C1 segment of cervical spinal cord (tissue), 14 donors: Measurements from ENCODE around the gene DIPK2A.
A peak's percentile ranks its signal among the peaks of the same experiment; 100 is the strongest.

Experiments
- DNase-seq, 14 donors: peaks; one replicate each; lab custom pipeline; 2025; lab: John Stamatoyannopoulos, UW

The DIPK2A gene

DNA sequence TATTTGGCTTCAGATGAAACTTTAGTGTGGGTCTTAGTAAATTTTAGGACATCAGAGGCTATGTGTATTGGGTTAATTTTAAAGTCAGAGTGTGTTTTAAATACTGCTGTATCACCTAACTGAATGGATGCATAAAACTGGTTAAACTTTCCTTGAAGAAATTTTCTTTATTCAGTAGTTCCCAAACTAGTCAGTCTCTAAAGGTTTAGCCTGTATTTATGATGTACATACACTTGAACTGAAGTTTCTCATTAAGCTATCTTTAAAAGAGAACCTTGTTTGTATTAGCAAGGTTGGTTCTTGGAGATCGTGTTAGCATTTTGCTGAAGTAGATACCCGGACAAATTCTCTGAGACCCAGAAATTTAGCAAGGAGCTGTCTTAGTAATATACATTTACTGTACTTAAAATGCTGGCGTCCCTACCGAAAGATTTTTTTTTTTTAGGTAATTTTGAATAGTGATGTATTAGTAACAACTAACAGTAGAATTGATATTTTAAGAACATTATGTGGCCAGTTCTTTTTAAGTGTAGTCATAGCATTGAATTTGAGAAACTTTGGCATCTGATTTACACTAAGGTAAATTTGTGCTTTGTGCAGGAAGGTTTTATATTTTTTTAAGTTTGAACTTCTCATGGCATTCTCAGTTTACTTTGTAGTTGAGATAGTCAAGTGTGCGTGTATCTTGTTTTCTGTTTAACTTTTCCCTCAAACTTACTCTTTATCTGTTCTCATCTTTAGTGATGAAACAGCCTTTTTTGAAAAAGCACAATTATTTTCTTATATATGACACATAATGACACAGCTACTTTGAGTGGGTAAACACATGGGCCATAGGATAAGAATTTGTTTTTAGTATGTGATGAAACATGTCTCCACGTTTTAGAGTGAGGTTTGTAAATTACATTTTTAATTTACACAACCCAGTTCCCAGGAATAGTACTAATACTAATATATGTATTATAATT lies 2.9 kb downstream of the DIPK2A start:
- peak in 1 of 14 donors; percentile 38 for DNase-seq

DNA sequence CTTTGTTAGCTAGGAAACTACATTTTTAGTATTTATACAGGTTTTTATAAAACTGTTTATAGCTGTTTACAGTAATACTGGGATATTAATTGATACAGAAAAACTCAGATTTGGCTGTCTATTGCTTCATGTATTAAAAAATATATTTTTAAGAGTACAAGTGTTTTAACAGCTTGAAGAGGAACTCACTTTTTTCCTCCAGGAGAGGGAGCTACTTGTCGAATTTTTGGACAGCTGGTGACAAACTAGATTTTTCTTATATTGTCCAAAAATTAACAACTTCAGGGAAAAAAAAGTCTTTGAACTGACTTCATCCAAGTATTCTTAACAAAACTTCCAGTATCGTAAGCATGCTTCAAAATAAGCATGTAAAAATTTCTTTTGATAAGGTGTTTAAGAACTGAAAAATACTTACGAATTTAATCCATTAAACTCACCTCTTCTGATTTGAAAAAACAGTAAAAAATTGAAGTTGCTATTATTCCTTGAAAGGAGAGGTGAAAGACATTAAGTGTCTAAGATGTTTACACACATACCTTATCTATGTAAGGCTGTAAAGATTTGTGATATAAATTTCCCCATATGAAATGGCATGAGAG lies 4.0 kb downstream of the DIPK2A start:
- peak in 1 of 14 donors; percentile 66 for DNase-seq

DNA sequence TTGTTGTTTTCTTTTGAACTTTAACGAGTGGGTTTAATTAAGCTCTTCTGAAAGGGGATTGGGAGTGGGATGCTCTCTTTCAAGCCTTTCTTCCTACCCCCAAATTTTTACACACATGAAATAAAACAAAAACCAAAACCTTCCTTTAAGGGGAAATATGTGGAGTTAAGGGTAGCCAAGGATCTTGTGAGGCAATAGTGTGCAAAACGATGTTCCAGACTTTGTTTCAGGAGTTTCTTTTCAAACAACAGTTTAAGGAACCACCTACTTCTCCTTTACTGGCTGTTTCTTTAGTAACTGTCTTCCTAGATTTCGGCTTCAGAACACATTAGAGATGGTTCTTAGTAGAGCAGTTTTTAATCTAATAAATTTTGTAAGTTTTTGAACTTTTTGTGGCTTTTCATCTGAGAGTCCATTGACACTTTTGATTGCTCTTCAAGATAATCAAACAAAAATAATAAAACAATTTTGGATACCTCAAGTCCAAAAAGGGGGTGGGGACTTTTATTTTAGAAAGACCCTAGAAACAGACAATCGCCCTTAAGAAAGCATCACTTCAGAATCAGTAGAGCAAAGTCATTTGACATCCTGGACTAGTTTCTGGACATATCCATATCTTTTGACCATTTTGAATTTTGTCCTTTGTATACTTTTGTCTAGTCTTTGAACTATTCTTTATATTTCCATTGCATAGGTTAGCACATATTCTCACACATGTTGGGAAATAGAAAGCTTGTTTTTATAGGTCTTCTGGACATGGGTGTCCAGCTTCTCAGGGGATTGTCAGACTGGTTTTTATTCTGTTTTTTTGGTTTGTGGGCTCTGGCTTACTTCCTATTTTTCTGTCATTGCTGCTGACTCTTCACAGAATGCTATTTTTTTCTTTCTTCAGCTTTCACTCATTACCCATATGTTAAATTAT lies 6.0 kb downstream of the DIPK2A start:
- DNase-seq, result peak in 1 of 14 donors; percentile 56

DNA sequence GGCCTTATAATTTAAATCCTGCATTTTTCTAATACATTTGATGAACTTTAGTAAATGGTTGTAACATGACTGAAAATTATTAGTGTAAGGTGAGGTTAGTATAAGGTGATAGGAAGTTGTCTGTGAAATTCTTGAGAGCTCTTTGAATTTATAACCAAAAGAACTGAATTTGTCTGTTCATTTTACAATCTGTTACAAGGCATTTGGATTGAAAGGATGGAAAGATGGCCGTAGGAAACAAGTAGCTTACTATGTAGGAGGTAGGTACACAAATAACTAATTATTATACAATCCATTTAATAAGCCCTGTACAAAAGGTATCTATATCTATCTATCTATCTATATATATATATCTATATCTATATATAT lies 6.6 kb downstream of the DIPK2A start:
- peak in 1 of 14 donors; percentile 56 for DNase-seq

DNA sequence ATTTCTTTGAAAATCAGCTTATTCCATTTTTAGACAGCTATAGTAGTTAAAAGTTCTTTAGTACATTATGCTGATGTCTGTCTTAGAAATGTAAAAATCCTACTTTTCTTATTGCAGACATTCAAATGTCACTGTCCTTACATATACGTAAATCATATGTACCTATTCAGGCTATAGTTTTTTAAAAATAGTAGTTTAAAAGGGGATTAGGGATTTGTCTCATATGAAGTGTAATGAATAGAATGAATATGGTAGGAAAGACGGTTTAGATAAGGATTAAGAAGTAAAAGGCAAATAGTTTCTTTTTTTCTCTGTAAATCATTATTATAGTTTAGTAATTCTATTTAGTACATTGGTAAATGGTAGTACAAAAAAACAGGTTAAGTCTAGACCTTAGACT lies 7.4 kb downstream of the DIPK2A start:
- DNase-seq, result no peak

DNA sequence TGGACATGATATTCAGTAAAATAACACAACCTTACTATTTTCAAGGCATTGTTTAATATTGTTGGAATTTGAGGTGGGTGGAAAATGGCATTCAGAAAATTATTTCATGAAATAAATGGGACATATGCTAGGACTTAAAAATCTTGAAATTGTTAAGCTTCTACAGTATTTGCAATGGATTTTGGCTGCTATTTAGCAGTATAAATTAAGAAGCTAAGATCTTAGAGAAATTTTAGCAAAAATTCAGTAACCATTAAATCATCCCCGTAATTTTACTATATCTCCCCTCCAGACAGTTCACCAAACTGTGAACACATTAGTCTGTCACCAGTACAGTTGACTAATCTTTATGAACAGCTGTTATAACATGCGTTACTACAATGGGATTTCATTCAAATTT lies 8.2 kb downstream of the DIPK2A start:
- DNase-seq, result no peak

DNA sequence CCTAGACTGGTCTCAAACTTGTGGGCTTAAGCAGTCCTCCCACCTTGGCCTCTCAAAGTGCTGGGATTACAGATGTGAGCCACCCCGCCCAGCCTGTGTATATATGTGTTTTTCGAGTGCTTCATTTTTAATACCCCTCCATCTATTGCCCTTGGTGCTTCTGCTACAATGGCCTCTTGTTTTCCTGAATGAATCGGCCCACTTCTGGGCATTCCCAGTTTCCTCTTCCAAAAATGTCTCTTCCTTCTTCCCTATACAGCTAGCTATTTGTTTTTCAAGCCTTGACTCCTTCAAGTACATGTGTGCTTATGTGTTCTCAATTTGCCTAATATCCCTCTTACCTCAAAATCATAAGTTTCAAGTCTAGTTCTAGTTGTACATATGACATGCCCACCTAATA lies 16.7 kb downstream of the DIPK2A start:
- no peak for DNase-seq

DNA sequence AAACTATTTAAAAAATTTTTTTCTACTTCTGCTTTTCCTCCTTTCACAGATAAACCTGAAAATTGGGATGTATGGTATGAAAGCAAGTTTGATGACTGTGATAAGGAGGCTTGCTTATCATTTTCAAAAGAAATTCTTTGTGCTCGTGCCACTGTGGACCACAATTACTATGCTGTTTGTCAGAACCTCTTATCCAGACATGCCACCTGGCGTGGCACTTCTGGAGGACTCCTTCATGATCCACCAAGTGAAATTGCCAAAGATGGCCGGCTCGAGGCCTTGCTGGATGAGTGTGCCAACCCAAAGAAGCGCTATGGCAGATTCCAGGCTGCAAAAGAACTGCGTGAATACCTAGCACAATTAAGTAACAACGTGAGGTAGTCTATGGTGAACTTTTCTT lies 17.8 kb downstream of the DIPK2A start:
- DNase-seq, result no peak

DNA sequence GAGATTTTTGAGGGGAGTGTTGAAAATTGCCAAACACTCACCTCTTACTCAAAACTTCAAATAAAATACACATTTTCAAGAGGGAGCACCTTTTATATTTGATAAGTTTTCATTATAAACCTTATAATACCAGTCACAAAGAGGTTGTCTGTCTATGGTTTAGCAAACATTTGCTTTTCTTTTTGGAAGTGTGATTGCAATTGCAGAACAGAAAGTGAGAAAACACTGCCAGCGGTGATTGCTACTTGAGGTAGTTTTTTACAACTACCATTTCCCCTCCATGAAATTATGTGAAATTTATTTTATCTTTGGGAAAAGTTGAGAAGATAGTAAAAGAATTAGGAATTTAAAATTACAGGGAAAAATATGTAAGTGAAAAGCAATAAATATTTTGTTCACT lies 20.1 kb downstream of the DIPK2A start:
- no peak for DNase-seq

DNA sequence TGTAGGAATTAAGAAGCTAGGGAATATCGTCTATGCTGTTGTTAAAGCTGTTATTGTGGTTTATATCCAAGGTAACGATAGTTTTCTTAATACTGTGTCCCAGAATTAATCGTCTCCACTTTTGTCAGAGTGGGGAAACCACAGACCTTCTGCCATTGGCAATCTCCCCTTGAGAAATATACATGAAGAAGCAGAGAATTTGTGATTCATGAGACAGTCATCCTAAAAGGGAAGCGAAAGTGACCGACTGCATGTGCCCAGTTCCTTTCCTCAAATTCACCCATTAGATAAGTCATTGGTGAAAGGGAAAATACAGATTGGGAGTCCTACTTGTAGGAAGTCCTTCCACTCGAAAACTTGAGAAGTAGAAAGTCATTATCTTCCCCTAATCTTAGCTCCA lies 26.6 kb downstream of the DIPK2A start:
- peak in 1 of 14 donors; percentile 6 for DNase-seq

DNA sequence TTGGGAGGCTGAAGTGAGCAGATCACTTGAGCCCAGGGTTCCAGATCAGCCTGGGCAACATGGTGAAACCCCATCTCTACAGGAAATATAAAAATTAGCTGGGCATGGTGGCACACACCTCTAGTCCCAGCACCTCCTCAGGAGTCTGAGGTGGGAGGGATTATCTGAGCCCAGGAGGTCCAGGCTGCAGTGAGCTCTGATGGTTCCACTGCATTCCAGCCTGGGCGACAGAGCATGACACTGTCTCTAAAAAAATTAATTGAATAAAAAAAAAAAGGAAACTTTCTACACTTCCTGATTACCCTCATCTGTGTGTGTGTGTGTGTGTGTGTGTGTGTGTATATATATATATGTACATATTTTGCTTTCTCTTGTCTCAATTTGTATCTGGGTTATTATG lies 31.4 kb downstream of the DIPK2A start:
- no peak for DNase-seq

DNA sequence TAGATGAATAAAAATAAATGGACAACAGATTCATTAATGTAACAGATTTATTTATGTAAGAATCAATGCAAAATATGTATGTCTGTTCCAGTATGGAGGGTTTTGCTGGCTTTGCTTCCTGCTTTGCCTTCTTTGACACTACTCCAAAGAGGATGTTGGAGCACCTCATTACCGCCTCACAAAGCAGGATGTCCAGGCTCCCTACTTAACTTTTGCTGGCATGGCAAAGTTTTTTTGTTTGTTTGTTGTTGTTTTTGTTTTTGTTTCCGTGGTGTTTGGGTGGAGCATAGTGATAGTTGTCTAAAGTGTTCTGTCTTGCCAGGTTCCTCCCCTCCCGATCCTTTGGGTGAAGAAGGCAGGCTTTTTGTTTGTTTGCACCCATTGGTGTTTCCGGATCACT lies 38.7 kb downstream of the DIPK2A start:
- DNase-seq, result no peak

DNA sequence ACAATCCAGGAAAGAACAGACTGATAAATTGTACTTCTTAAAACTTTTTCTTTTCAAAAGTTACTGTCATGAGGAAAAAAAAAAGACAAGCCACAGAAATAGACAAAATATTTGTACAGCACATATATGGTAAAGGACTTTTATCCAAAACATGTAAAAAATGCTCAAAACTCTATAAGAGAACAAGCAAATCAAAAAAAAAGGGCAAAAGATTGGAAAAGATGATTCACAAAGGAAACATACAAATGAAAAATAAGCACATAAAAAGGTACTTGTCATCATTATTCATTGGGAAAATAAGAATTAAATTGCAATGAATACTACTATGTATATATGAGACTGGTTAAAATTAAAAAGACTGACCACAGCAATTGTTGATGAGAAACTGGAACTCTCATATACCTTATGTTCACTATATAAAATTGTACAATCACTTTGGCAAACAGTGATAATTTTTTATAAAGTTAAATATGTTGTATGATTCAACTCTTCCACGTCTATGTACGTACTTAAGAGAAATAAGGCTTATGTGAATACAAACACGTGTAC lies 39.7 kb downstream of the DIPK2A start:
- no peak for DNase-seq

DNA sequence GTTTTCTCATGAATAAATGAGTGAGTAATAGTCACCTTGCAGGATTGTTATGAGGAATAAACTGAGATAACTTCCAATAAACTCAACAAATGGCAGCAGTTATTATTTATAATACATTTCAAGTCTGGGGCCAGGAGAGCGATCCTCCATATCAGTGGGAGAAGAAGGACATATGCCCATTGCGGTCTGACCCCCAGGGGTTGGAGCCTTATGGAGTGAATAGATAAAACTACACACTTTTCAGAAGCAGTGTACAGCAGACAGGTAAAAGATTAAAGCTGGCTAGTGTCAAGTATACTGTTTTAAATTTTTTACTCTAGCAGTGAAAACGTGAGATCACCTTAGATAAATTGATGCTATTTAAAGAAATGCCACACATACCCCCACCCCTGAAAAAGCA lies 43.5 kb downstream of the DIPK2A start:
- no peak for DNase-seq

DNA sequence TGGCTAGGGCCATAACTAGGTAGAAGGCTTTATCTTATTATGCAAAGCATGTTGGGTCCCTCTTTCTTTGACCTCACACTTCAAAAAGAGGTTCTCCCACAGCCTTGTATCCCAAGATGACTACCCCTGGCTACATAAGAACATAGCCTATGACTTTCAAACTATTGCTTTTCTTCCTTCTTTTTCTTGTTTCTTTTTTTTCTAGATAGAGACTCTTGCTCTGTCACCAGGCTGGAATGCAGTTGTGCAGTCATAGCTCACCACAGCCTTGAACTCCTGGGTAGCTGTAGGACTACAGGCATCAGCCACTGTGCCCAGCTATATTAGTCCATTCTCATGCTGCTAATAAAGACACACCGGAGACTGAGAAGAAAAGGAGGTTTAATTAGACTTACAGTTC lies 47.2 kb downstream of the DIPK2A start:
- DNase-seq, result no peak
